22Rv1 (cell line): ENCODE measurements around the gene ZMYND19.

Experiments
- H3K27ac ChIP-seq: fragments of 450-650 bp; 2 replicates; pipeline ENCODE4 v1.5.1; 2017
- ZFX ChIP-seq: fragments of 450-650 bp; IDR thresholded peaks from 2 replicates; pipeline ENCODE4 v1.6.1; 2017; ENCODE audit warnings: antibody characterized with exemption, borderline replicate concordance
- TF ChIP-seq, protein P1 (sequence below): fragments of 450-650 bp; IDR thresholded peaks from 2 replicates; pipeline ENCODE4 v1.5.1; 2017; ENCODE audit warnings: mild to moderate bottlenecking

Gene ZMYND19

DNA sequence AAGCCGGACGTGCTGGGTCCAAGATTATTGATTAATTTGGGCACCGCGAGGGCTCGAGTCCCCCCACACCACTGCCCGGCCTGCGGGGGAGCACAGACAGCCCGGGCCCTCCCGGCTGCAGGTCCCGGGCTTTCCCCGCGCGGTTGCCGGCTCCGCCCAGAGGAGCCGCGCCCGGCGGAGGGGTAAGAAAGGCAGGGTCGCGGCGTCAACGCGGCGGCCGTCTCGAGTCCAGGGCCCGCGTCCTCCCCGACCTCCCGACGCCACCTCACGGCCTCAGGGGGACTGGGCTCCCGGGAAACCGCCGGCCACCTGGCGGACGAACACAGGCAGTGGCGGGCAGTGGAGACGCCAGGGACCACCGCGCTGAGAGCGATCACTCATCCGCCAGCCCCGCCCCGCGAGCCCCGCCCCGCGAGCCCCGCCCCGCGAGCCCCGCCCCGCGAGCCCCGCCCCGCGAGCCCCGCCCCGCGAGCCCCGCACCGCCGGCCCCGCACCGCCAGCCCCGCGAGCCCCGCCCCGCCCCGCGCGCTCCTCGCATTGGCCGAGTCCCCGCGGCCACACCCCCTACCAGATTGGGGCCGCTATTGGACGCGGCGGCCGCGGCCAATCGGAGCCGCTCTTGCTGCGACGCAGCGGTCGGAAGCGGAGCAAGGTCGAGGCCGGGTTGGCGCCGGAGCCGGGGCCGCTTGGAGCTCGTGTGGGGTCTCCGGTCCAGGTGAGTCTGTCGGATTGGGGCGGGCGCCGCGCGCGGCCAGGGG lies 38.9 kb downstream of the ZMYND19 start, which contains the start of gene MRPL41:
TSS of gene MRPL41 (plus strand) at position 616 of the 758 bp plus-strand sequence. CDS start 203 bp downstream, outside the sequence.
- TF ChIP-seq ZFX = no peak
- TF ChIP-seq, protein P1, sequence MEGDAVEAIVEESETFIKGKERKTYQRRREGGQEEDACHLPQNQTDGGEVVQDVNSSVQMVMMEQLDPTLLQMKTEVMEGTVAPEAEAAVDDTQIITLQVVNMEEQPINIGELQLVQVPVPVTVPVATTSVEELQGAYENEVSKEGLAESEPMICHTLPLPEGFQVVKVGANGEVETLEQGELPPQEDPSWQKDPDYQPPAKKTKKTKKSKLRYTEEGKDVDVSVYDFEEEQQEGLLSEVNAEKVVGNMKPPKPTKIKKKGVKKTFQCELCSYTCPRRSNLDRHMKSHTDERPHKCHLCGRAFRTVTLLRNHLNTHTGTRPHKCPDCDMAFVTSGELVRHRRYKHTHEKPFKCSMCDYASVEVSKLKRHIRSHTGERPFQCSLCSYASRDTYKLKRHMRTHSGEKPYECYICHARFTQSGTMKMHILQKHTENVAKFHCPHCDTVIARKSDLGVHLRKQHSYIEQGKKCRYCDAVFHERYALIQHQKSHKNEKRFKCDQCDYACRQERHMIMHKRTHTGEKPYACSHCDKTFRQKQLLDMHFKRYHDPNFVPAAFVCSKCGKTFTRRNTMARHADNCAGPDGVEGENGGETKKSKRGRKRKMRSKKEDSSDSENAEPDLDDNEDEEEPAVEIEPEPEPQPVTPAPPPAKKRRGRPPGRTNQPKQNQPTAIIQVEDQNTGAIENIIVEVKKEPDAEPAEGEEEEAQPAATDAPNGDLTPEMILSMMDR = peak; percentile 49
- peak within 1 kb of the TSS; percentile 93 for H3K27ac ChIP-seq

DNA sequence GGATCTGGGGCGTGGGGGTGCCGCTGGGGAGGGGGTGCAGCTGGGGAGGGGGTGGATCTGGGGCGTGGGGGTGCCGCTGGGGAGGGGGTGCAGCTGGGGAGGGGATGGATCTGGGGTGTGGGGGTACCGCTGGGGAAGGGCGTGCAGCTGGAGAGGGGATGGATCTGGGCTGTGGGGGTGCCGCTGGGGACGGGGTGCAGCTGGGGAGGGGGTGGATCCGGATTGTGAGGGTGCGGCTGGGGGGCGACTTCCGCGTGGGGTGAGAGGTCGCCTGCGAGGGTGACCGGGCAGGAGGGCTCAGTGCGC lies 39.4 kb downstream of the ZMYND19 start:
- peak overlapping the region; percentile 93 for H3K27ac ChIP-seq

DNA sequence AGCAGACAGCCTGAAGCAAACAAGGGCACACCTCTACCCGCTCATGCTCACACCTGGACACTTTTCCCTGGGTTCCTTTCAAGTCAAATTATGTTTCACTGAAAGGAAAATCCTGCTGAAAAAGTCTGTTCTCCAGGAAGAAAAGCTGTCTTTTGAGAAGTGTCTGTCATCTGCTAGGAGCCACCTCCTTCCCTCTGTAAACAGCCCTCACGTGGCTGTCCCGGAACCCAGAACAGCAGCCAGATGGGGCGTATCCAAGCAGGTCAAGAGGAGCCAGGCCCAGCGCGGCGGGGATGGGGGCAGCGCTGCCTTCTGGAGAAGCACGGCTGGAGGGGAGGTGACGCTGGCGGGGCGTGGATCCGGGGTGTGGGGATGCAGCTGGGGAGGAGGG lies 40.1 kb downstream of the ZMYND19 start, which contains the start of gene PNPLA7:
TSS of gene PNPLA7 (minus strand) at position 172 of the 391 bp plus-strand sequence. CDS start 205 bp downstream, outside the sequence.
- TF ChIP-seq, protein P1 = no peak
- no peak for TF ChIP-seq ZFX
- peak within 1 kb of the TSS; percentile 96 for H3K27ac ChIP-seq

DNA sequence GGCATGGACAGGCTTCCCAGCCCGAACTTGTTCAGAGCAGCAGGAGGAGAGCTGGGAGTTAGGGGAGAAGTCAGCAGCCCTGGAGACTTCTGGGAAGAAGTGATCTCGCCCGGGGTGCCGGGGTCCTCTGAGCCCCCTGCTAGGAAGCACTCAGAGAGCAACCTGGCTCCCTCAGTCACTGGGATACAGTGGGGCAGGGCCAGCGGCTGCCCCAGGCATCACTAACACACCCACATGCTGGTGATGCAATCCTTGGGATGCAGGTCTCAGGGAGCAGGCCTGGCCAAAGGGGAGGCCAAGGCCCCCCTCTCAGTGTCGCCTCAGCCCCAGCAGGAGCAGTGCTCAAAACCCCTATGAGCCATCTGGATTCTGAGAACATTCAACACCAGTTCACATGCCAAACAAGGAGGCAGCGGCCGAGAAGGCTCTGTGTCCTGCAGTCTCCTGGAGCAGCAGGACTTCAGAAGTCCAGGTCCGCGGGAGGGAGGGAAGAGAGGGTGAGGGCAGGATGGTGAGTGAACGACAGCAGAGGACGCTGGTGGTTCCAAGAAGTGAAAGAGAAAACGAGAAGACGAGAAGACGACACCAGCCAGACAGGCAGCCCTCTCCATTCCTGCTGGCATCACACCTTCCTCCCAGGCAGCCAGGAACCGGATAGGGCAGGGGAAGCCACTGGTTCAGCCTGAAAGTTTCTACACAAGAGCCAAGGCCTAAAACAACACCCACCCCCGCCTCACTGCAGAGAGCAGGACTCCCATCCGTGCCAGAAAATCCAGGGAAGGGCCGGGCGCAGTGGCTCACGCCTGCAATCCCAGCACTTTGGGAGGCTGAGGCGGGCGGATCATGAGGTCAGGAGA lies 42.4 kb downstream of the ZMYND19 start:
- no peak overlapping the region for H3K27ac ChIP-seq
- TF ChIP-seq, protein P1 = no peak
- no peak for TF ChIP-seq ZFX

DNA sequence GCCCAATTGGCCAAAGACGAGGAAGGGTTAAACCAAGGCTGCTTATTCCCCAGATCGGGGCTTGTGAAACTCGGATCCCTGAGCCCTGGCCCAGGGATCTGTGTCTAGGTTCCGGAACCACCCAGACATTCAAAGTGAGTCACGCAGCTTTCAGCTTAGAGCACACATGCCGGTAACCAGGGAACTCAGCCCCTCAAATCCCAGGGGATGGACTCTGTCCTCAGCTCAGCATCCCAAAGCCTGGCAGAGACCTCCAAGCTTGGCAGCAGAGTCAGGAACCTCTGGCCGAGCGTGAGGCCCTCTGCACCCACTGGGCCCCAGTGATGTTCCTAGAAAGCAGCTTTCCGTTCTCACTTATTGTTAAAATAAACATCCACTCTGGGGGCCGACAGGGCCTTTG lies 45.2 kb downstream of the ZMYND19 start:
- TF ChIP-seq, protein P1 = no peak
- no peak for TF ChIP-seq ZFX
- H3K27ac ChIP-seq = no peak overlapping the region

DNA sequence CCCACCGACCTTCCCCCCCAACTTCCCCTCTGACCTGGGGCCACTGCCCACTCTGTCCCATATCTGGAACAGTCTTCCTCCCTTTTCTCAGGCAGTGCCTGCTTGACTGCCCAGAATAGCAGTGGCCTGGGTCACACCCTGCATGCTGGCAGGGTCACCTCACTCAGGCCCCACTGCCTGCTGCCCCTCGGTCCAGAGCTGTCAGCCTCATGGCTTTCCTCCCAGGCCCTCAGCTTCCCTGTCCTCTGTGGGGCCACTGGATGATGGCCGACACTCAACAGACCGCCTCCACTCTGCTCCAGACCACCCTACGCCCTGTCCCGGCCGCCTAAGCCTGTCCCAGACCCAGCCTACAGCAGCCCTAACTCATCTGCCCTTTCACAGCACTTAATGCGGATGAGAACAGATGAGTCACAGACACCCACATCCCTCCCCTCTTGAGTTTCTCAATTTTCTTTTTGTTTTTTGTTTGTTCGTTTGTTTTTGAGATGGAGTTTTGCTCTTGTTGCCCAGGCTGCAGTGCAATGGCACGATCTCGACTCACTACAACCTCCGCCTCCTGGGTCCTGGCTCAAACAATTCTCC lies 46.0 kb downstream of the ZMYND19 start:
- H3K27ac ChIP-seq = no peak overlapping the region
- no peak for TF ChIP-seq ZFX
- TF ChIP-seq, protein P1 = no peak

DNA sequence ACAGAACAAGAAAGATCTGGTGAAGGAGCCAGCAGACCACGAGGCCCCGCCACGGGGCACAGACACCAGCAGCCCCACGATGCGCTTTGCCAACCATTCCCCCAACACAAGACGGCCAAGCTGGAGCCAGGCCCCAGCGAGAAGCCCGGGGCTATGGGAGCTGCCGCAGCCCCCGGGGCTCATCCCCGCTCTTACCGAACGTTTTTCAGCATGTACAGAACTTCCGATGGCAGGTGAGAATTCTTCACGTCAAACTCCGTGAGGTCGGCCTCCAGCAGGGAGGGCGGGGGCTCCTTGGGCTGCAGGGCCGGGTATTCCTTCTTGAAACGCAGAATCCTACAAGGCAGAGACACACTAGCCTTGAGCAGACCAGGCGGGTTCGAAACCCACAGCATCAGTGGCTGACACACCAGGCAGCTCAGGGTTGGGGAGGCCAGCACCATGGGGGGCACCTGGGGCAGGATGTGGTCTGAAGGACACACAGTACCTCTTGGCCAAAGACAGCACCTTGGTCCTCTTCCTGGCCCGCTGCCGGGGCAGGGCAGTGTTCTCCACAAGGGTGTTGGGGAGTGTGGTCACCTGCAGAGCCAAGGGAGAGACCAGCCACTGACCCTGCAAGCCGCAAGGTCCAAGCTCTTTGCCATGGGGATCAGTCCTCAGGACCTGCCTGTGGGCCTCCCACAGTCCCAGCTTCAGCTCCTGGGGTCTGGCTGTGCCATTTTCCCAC lies 46.9 kb downstream of the ZMYND19 start:
- no peak overlapping the region for H3K27ac ChIP-seq
- no peak for TF ChIP-seq ZFX
